Activated CD8-positive, alpha-beta T cell treated with anti-CD3 and anti-CD28 coated beads for 36 hours (primary cell): Measurements from ENCODE around the gene SPATA3. TPM values are rescaled to one million over a fixed set of nuclear protein-coding genes. Genes with fewer than 3 reads are reported as not detected.

ENCODE experiments used
- ATAC-seq: fragments of 200-7000 bp; cut with Tn5 transposase; one replicate; pipeline ENCODE4 v1.10.0; 2021; ENCODE audit warnings: mild to moderate bottlenecking, moderate library complexity
- CTCF ChIA-PET: fragments of 350-600 bp; sonication (Branson Sonifier 250); formaldehyde crosslinking; loops from one replicate; lab custom pipeline; 2021; ENCODE audit warnings: antibody characterized with exemption; lab: Charles Lee
- POLR2A ChIA-PET: fragments of 350-600 bp; sonication (Branson Sonifier 250); formaldehyde crosslinking; loops from one replicate; lab custom pipeline; 2021; ENCODE audit warnings: antibody characterized with exemption; lab: Charles Lee
- DNase-seq: peaks from one replicate; pipeline ENCODE4 v3.0.0-alpha.2; 2020
- H3K27ac Mint-ChIP-seq: one replicate; pipeline ENCODE4 v1.8.0; 2021; ENCODE audit warnings: mild to moderate bottlenecking, mixed read lengths
- H3K27me3 Mint-ChIP-seq: one replicate; pipeline ENCODE4 v1.8.0; 2021; ENCODE audit warnings: mixed read lengths
- H3K36me3 Mint-ChIP-seq: one replicate; pipeline ENCODE4 v1.8.0; 2021; ENCODE audit warnings: low read depth, mixed read lengths
- H3K4me1 Mint-ChIP-seq: one replicate; pipeline ENCODE4 v1.8.0; 2021; ENCODE audit warnings: low read depth, mixed read lengths
- H3K4me3 Mint-ChIP-seq: one replicate; pipeline ENCODE4 v1.8.0; 2021; ENCODE audit warnings: mild to moderate bottlenecking, moderate library complexity, mixed read lengths
- H3K9me3 Mint-ChIP-seq: one replicate; pipeline ENCODE4 v1.8.0; 2021; ENCODE audit warnings: mixed read lengths
- intact Hi-C: fragments of 100-400 bp; cut with micrococcal nuclease; formaldehyde crosslinking; loops from one replicate; pipeline ENCODE4 v1.10.0; 2022
- total RNA-seq, 2 experiments: library from RNA; stranded (reverse); gene quantifications; one replicate each; pipeline ENCODE4 v1.2.3, GENCODE V29; 2021
- TF ChIP-seq, protein P1 (sequence below): fragments of 200-600 bp; IDR thresholded peaks from one replicate; pipeline ENCODE4 v1.8.0; 2022; ENCODE audit warnings: antibody characterized with exemption, mild to moderate bottlenecking

Gene SPATA3
- total RNA-seq, 2 experiments from 2014 or later = 0.59 to 0.76 TPM

GRCh38 chr2:231007286-231008098, 11.6 kb downstream of the SPATA3 start:
- Mint-ChIP-seq H3K4me1 (no peaks in the 10 kb centered on the region), H3K4me3 (no peak overlapping the region), H3K9me3 (peaks cover 3% of the 10 kb centered on the region), H3K36me3 (peaks cover 2% of the 10 kb centered on the region), H3K27ac (no peak overlapping the region), H3K27me3 (peaks cover 5% of the 10 kb centered on the region)
- CTCF ChIA-PET = interaction anchor here (0.6 to 3.5 kb wide), 5 partner anchors 20 to 183 kb away, joined by 3 to 15 read pairs (median 5); no protein-coding TSS in a partner anchor
- POLR2A ChIA-PET = interaction anchor here (0.9 kb wide), 1 partner anchor 92 kb away, joined by 3 read pairs; no protein-coding TSS in a partner anchor
- no peak for DNase-seq
- ATAC-seq = no peak
- intact Hi-C loops = no loop called here
- TF ChIP-seq, protein P1, sequence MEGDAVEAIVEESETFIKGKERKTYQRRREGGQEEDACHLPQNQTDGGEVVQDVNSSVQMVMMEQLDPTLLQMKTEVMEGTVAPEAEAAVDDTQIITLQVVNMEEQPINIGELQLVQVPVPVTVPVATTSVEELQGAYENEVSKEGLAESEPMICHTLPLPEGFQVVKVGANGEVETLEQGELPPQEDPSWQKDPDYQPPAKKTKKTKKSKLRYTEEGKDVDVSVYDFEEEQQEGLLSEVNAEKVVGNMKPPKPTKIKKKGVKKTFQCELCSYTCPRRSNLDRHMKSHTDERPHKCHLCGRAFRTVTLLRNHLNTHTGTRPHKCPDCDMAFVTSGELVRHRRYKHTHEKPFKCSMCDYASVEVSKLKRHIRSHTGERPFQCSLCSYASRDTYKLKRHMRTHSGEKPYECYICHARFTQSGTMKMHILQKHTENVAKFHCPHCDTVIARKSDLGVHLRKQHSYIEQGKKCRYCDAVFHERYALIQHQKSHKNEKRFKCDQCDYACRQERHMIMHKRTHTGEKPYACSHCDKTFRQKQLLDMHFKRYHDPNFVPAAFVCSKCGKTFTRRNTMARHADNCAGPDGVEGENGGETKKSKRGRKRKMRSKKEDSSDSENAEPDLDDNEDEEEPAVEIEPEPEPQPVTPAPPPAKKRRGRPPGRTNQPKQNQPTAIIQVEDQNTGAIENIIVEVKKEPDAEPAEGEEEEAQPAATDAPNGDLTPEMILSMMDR = no peak

- TF ChIP-seq, protein P1 = no peak
- POLR2A ChIA-PET = interaction anchor here (0.7 kb wide), 1 partner anchor 9 kb away, joined by 4 read pairs; no protein-coding TSS in a partner anchor
- CTCF ChIA-PET = interaction anchor here (0.7 to 3.5 kb wide), 4 partner anchors 21 to 184 kb away, joined by 3 to 15 read pairs (median 6); no protein-coding TSS in a partner anchor
- ATAC-seq (no peak), DNase-seq (no peak)
- no peaks in the 10 kb centered on the region for H3K4me1 Mint-ChIP-seq
- H3K4me3 Mint-ChIP-seq = no peak overlapping the region
- peaks cover 7% of the 10 kb centered on the region for H3K27me3 Mint-ChIP-seq
- intact Hi-C loops = no loop called here
- H3K36me3 Mint-ChIP-seq = peaks cover 2% of the 10 kb centered on the region
- H3K9me3 Mint-ChIP-seq = peaks cover 3% of the 10 kb centered on the region
- H3K27ac Mint-ChIP-seq = no peak overlapping the region
Observed at GRCh38 chr2:231008131-231008530, 12.2 kb downstream of the SPATA3 start.

GRCh38 chr2:231009236-231009919, 13.5 kb downstream of the SPATA3 start:
- POLR2A ChIA-PET = no interaction called here
- CTCF ChIA-PET = interaction anchor here (0.7 to 3.5 kb wide), 2 partner anchors 22 to 161 kb away, joined by 3 to 15 read pairs; no protein-coding TSS in a partner anchor

GRCh38 chr2:231010201-231010730, 14.3 kb downstream of the SPATA3 start:
- POLR2A ChIA-PET = no interaction called here
- TF ChIP-seq, protein P1 = no peak
- Mint-ChIP-seq H3K27ac (no peak overlapping the region), H3K9me3 (peaks cover 3% of the 10 kb centered on the region), H3K36me3 (peaks cover 2% of the 10 kb centered on the region), H3K27me3 (peaks cover 5% of the 10 kb centered on the region), H3K4me1 (no peaks in the 10 kb centered on the region), H3K4me3 (no peak overlapping the region)
- ATAC-seq = no peak
- intact Hi-C loops = no loop called here
- CTCF ChIA-PET = interaction anchor here (0.7 to 1.7 kb wide), 2 partner anchors 43 to 162 kb away, joined by 3 to 4 read pairs; no protein-coding TSS in a partner anchor
- no peak for DNase-seq

More at GRCh38 chr2:231009236-231009919, 13.5 kb downstream of the SPATA3 start:
- Mint-ChIP-seq H3K9me3 (peaks cover 3% of the 10 kb centered on the region), H3K27ac (no peak overlapping the region), H3K4me1 (no peaks in the 10 kb centered on the region), H3K27me3 (peaks cover 5% of the 10 kb centered on the region), H3K4me3 (no peak overlapping the region), H3K36me3 (peaks cover 2% of the 10 kb centered on the region)
- no peak for DNase-seq
- intact Hi-C loops = no loop called here
- TF ChIP-seq, protein P1 = no peak
- ATAC-seq = no peak
